GM19324 (cell line): Measurements from ENCODE around the gene EIF5.

Source experiments
- ATAC-seq: cut with Tn5 transposase; IDR thresholded peaks from one replicate; pipeline ENCODE4 v1.9.1; 2021; ENCODE audit warnings: mild to moderate bottlenecking, moderate library complexity; ENCODE audit not compliant: unreplicated experiment, low FRiP score

EIF5 gene

DNA sequence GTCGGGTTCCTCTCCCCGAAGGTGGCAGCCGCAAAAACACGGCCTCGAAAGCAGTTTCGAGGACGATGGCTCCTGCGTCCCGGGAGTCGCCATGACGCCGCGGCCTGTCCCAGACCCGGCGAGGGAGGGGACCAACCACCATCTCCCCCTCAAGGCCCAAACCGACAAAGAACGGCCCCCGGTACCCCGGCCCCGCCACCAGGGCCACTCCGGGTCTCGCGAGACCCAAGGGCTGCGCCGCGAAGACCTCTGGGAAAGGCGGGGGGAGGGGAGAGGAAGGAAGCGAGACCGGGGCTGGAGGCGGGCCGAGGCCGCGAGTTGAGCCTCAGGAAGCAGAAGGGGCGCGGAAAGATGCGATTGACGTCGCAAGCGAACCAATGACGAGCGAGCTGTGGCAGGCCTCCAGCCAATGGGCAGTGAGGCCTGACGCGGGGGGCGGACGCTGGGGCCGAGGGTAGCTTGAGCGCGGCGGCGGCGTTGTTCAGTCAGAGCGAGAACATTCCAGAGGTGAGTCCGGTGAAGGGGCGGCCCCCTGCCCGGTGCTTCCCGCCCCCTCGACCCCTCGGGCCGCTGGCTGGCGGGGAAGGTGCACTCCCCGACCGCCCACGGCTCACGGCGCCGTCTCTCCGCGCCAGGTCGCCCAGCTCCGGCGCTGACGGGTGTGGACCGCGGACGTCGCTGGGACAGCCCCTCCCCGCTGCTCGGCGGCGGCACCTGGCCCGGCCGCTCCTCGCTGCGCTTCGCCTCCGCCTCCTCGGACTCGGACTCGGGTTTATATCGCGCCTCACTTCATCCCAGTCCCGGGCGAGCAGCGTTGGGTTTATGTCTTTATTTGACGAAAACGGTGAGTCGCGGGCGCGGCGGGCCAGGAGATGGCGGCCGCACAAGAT is at the start of gene EIF5:
Gene EIF5, plus strand, starts transcription at position 484 of the 890 bp plus-strand sequence. CDS start 1,624 bp downstream, outside the sequence.
- peak; percentile 92 for ATAC-seq

DNA sequence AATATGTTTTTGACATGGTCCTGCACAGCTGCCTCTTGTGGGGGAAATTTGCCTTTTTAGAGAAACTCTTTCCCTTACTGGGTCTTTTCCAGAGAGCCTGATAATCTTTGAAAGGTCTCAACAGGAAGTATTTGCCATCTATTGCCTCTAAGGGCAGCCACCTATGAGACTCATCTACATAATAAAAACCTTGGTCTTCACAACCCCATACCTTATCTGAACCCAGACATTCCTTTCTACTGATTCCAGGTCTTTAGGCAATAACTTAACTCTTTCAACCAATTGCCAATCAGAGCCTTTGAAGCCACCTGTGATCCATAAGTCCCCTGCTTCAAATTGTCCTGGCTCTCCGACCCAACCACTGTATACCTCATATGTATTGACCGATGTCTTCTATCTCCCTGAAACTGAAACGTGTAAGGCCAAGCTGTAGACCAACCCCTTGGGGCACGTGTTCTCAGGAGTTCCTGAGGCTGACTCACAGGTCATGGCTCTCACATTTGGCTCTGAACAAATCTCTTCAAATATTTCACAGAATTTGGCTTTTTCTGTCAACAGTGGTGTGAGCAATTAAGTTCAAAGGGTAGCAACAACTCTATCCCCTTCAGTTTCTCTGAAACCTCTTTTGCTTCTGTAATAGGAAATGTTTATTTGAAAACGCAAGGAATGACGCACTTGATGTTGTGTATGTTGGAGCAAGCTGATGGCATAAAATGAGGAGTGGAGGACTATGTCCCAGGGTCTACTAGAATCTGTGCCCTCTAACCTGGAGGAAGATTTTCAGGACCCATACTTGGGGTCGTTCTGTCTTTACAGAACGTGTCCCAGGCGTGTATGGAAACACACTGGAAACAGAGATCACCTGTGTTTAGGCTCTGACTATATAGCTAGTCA is 49.2 kb upstream of the EIF5 start:
- no peak for ATAC-seq

- ATAC-seq = no peak
Observed at GRCh38 chr14:103286460-103286859, 47.6 kb upstream of the EIF5 start.

DNA sequence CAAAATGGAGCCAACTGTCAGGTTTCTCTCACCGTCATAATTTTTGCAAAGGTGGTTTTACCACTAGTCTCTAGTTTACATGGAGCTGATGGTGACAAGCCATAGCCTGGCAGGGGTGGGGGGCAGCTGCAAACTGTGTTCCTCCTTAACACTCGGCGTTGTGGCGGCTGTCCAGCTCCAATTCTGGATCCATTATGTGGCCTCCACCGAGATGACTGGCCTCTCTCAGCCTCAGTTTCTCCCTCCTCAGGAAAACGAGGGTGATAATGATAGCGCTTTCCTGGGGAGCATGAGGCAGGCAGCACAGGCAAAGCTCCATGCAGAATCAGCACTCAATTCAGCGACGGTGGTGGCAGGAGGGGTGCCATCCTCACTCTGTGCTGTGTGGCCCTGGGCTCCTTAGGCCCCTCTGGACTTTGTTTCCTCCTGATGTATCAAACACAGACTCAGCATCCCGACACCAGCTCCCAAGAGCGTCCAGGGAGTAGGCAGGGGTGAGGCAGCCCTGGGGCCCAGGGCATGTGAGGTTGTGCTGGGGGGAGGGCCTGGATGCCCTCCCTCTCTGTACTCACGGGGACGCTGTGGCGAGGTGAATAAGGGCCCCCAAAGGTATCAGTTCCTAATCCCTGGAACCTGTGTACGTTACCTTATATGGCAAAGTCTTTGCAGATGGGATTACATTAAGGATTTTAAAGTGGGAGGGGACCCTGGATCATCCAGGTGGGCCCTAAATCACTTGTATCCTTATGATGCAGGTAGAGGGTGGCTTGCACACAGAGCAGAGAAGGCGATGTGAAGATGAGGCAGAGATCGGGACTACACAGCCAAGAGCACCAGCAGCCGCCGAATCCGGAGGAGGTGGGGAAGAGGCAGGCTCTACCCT is 46.8 kb upstream of the EIF5 start:
- no peak for ATAC-seq

DNA sequence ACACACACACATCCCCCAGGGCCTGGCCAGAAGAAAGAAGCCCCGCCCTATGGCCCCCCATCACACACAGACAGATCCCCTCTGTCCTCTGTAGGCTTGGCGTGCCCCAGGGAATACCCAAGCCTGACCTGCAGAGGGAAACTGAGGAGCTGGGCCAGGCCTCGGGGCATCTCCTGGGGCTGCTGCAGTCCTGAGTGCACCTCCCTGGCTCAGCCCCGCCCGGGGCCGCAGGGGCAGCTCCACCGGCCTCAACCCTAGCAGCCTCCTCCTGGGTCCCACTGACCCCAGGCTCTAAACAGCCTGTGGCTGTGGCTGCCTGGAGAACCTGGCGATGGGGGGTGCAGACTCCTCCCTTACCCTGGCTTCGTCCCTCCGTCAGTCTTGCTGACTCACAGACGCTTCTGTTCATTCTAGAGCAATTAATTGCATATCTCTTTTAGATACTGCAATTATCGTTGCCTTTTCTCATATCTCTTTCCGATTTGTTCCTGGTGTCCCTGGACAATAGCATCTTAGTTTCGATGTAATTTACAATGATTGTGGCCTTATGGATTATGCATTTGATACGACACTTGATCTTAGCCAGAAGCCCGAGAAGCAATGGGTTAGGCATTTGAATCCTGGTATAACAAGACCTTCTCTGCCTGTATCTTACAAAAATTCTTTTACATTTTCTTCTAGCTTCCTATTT is 45.8 kb upstream of the EIF5 start:
- no peak for ATAC-seq

GRCh38 chr14:103290056-103290455 is 44.0 kb upstream of the EIF5 start:
- ATAC-seq = no peak

GRCh38 chr14:103290494-103290893 is 43.5 kb upstream of the EIF5 start:
- no peak for ATAC-seq

DNA sequence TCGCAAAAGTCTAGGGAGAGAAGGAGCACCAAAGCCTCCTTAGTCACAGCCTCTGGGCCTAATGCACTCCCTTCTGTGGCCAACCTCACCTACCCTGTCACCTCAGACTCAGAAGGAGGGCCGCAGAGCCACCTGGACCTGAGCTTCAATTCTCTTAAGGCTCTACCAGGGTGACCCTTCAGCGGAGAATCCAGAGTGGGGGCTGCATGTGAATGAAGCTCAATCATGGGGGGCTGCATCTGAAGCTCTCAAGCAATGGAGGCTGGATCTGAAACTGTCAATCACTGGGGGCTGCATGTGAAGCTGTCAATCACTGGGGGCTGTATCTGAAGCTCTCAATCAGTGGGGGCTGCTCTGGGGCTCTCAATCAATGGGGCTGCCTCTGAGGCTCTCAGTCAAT is 43.1 kb upstream of the EIF5 start:
- no peak for ATAC-seq

- no peak for ATAC-seq
Observed at GRCh38 chr14:103292426-103293374, 41.3 kb upstream of the EIF5 start.

DNA sequence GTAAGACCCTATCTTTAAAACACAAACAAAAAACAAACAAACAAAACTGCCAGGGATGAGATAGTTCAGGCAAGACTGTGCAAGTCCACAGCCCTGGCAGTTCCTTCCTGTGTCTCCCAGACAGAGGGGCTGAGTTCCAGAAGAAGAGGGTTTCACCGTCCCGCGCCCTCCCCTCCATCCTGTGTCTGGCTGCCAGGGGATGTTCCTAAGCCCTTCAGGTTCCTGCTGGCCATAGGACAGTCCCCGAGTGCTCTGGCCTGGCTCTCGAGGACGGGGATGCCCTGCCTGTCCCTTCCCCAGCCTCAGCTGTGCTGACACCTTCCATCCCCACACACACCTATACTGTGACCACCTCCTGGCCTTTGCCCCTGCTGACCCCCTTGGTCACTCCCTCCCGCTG is 40.6 kb upstream of the EIF5 start:
- ATAC-seq = no peak

DNA sequence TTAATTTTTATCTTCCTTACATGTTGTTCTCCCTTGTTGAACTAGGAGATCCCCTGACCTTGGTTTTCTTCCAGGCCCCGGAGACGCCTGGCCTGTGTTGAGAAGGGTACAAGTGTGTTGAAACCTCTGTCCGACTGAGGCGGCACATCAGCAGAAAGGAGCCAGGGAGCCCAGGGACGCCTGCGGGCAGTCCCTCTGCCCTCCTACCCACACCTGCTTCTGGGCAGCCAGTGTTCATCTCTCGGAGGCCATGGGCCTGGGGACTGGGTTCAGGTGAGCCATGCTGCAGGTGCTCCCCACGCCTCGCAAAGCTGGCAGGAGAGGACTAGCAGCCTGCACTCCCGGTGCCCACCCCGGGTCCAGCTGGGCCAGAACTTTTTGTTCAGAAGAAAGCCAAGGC is 39.9 kb upstream of the EIF5 start:
- no peak for ATAC-seq

- no peak for ATAC-seq
Observed at GRCh38 chr14:103296007-103296406, 38.0 kb upstream of the EIF5 start.

- no peak for ATAC-seq
Observed at GRCh38 chr14:103296987-103297386, 37.0 kb upstream of the EIF5 start.

- no peak for ATAC-seq
Observed at GRCh38 chr14:103298620-103299019, 35.4 kb upstream of the EIF5 start.

GRCh38 chr14:103301512-103302354 is 32.3 kb upstream of the EIF5 start:
- no peak for ATAC-seq

GRCh38 chr14:103302966-103303365 is 31.1 kb upstream of the EIF5 start:
- ATAC-seq = no peak

DNA sequence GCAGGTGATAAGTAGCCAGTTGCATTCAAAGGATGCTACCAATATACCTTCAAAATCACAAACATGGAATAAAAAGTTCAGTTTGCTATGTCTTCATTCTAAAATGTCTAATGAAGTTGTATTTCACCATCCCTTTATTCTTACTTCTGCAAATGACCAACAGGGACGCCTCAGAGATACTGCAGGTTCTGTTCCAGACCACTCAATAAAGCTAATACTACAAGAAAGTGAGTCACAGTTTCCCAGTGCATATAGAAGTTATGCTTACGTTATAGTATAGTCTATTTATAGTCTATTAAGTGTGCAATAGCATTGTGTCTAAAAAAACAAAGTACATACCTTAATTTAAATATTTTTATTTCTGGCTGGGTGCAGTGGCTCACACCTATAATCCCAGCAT is 29.3 kb upstream of the EIF5 start:
- ATAC-seq = no peak
